PC-9 (cell line): ENCODE results near the gene SRPK2. TPM values are rescaled to one million over a fixed set of nuclear protein-coding genes. Genes with fewer than 3 reads are reported as not detected.

ENCODE experiments used
- BruUV-seq: library from RNA; stranded (reverse); fragments of 400-500 nt; replicated peaks from 2 replicates; lab custom pipeline; 2021; lab: Mats Ljungman, UMichigan
- CTCF ChIA-PET: fragments of 300-600 bp; sonication (Branson Sonifier 250); formaldehyde crosslinking; loops from one replicate; lab custom pipeline; 2022; ENCODE audit warnings: antibody characterized with exemption; lab: Charles Lee
- POLR2A ChIA-PET: fragments of 300-600 bp; sonication (Branson Sonifier 250); formaldehyde crosslinking; loops from one replicate; lab custom pipeline; 2022; ENCODE audit warnings: antibody characterized with exemption; ENCODE audit not compliant: unreplicated experiment; lab: Charles Lee
- DNase-seq, 2 experiments: peaks; one replicate each; pipeline versions ENCODE4 v3.0.0 to v3.0.0-alpha.2; 2015 to 2022; ENCODE audit warnings: mixed read lengths in 1 of 2
- H2AFZ ChIP-seq: fragments of 200-600 bp; sonication (generic); 2 replicates; pipeline ENCODE4 v1.8.1; 2017; ENCODE audit warnings: antibody characterized with exemption
- H3F3A ChIP-seq: fragments of 200-600 bp; sonication (generic); 2 replicates; pipeline ENCODE4 v1.8.1; 2017; ENCODE audit warnings: antibody characterized with exemption, mild to moderate bottlenecking, low read depth; ENCODE audit not compliant: insufficient read depth
- H3K27ac ChIP-seq: fragments of 200-600 bp; sonication (generic); 2 replicates; pipeline ENCODE4 v1.6.1; 2016; ENCODE audit warnings: mixed run types
- H3K27me3 ChIP-seq: fragments of 200-600 bp; sonication (generic); 2 replicates; pipeline ENCODE4 v1.6.1; 2016; ENCODE audit warnings: low read depth, mixed run types; ENCODE audit not compliant: insufficient read depth
- H3K36me3 ChIP-seq: fragments of 200-600 bp; sonication (generic); 2 replicates; pipeline ENCODE4 v1.6.1; 2016; ENCODE audit warnings: low read depth, mixed run types
- H3K4me1 ChIP-seq: fragments of 200-600 bp; sonication (generic); replicated peaks from 2 replicates; pipeline ENCODE4 v1.6.1; 2016; ENCODE audit warnings: mixed run types; ENCODE audit not compliant: insufficient read depth
- H3K4me2 ChIP-seq: fragments of 200-600 bp; sonication (generic); 2 replicates; pipeline ENCODE4 v1.6.1; 2017; ENCODE audit warnings: mixed run types
- H3K4me3 ChIP-seq: fragments of 200-600 bp; sonication (generic); 2 replicates; pipeline ENCODE4 v1.6.1; 2016; ENCODE audit warnings: mixed run types
- H3K79me2 ChIP-seq: fragments of 200-600 bp; sonication (generic); 2 replicates; pipeline ENCODE4 v1.6.1; 2017; ENCODE audit warnings: low read depth, mixed run types
- H3K9me2 ChIP-seq: fragments of 200-600 bp; sonication (generic); 2 replicates; pipeline ENCODE4 v1.8.1; 2017; ENCODE audit warnings: mild to moderate bottlenecking; ENCODE audit not compliant: insufficient read depth
- H3K9me3 ChIP-seq: fragments of 200-600 bp; sonication (generic); 2 replicates; pipeline ENCODE4 v1.8.1; 2016; ENCODE audit warnings: low read depth; ENCODE audit not compliant: insufficient read depth
- H4K20me1 ChIP-seq: fragments of 200-600 bp; sonication (generic); 2 replicates; pipeline ENCODE4 v1.8.1; 2017; ENCODE audit not compliant: insufficient read depth
- CTCF ChIP-seq: fragments of 200-600 bp; sonication (generic); conservative IDR thresholded peaks from 2 replicates; pipeline ENCODE4 v1.6.1; 2017; ENCODE audit warnings: mixed run types, antibody characterized with exemption, mild to moderate bottlenecking, moderate library complexity
- EZH2 ChIP-seq: fragments of 200-600 bp; sonication (generic); IDR thresholded peaks from 2 replicates; pipeline ENCODE4 v1.8.0; 2017; ENCODE audit warnings: antibody characterized with exemption, low read depth
- intact Hi-C: fragments of 100-400 bp; cut with micrococcal nuclease; formaldehyde crosslinking; loops from one replicate; pipeline ENCODE4 v1.10.0; 2022; ENCODE audit not compliant: unreplicated experiment
- total RNA-seq: library from RNA; stranded (reverse); gene quantifications from 2 replicates; pipeline ENCODE4 v1.2.3, GENCODE V29; 2021

The SRPK2 gene
- total RNA-seq, 1 experiment from 2014 or later = 60.6 TPM

- TF ChIP-seq EZH2 = no peak
- TF ChIP-seq CTCF = no peak
- H3K9me2 ChIP-seq = 0 out of 2 replicates have a peak, but pooled peaks cover 3% of the 10 kb centered on the region
- H3K4me2 ChIP-seq = no peak overlapping the region
- no peaks in the 10 kb centered on the region for H3F3A ChIP-seq
- H3K4me1 ChIP-seq = no peaks in the 10 kb centered on the region
- H4K20me1 ChIP-seq = no peaks in the 10 kb centered on the region
- H3K79me2 ChIP-seq = no peaks in the 10 kb centered on the region; the same call in 1 of the 2 replicates
- CTCF ChIA-PET = no interaction called here
- no peak overlapping the region for H3K27ac ChIP-seq
- H3K4me3 ChIP-seq = no peak overlapping the region
- H3K27me3 ChIP-seq = no peaks in the 10 kb centered on the region
- H3K9me3 ChIP-seq = no peaks in the 10 kb centered on the region
- H2AFZ ChIP-seq = no peak overlapping the region
- BruUV-seq = no TSS peak
- POLR2A ChIA-PET = no interaction called here
- H3K36me3 ChIP-seq = no peaks in the 10 kb centered on the region
- intact Hi-C loops = no loop called here
- no peak for DNase-seq
Observed at GRCh38 chr7:105185290-105186010, 203.3 kb downstream of the SRPK2 start.

- Histone ChIP-seq H3F3A (0 out of 2 replicates have a peak, but pooled peaks cover 11% of the 10 kb centered on the region), H3K4me3 (no peak overlapping the region), H4K20me1 (no peaks in the 10 kb centered on the region), H3K36me3 (no peaks in the 10 kb centered on the region), H3K27ac (no peak overlapping the region), H3K4me1 (no peaks in the 10 kb centered on the region), H3K27me3 (no peaks in the 10 kb centered on the region), H3K9me3 (no peaks in the 10 kb centered on the region), H3K79me2 (peaks cover 2% of the 10 kb centered on the region; the same call in 1 of the 2 replicates), H2AFZ (no peak overlapping the region), H3K9me2 (no peaks in the 10 kb centered on the region), H3K4me2 (no peak overlapping the region)
- BruUV-seq = no TSS peak
- TF ChIP-seq EZH2 = no peak
- TF ChIP-seq CTCF = no peak
- POLR2A ChIA-PET = no interaction called here
- CTCF ChIA-PET = no interaction called here
- no peak for DNase-seq
- intact Hi-C loops = no loop called here
Observed at GRCh38 chr7:105180002-105180401, 208.7 kb downstream of the SRPK2 start.

- H3K4me2 ChIP-seq = no peak overlapping the region
- POLR2A ChIA-PET = no interaction called here
- TF ChIP-seq EZH2 (no peak), CTCF (no peak)
- BruUV-seq = no TSS peak
- CTCF ChIA-PET = no interaction called here
- H2AFZ ChIP-seq = no peak overlapping the region
- H3K27me3 ChIP-seq = no peaks in the 10 kb centered on the region
- DNase-seq = no peak
- no peaks in the 10 kb centered on the region for H3K9me3 ChIP-seq
- intact Hi-C loops = no loop called here
- no peak overlapping the region for H3K4me3 ChIP-seq
- H3K27ac ChIP-seq = no peak overlapping the region
- no peaks in the 10 kb centered on the region for H3K36me3 ChIP-seq
- 0 out of 2 replicates have a peak, but pooled peaks cover 11% of the 10 kb centered on the region for H3F3A ChIP-seq
- peaks cover 8% of the 10 kb centered on the region; the same call in 1 of the 2 replicates for H3K79me2 ChIP-seq
- no peaks in the 10 kb centered on the region for H3K9me2 ChIP-seq
- no peaks in the 10 kb centered on the region for H4K20me1 ChIP-seq
- H3K4me1 ChIP-seq = no peaks in the 10 kb centered on the region
Observed at GRCh38 chr7:105178928-105179541, 209.7 kb downstream of the SRPK2 start.
